Adipocyte (in vitro differentiated cells): ENCODE data around the gene ITPKB.
"Not testable (repeated sequence)": the region's sequence is repeated elsewhere in the genome, so short reads cannot be mapped to it uniquely, and the experiment has no call there.

Source experiments
- DNase-seq: peaks from one replicate; pipeline ENCODE4 v3.0.0-alpha.2; 2015; ENCODE audit warnings: low read depth
- H3K27me3 ChIP-seq: replicated peaks from 2 replicates; pipeline ENCODE4 v1.7.0; 2013; ENCODE audit warnings: mild to moderate bottlenecking, low read length, moderate library complexity; ENCODE audit not compliant: control insufficient read depth, insufficient read depth
- H3K36me3 ChIP-seq: 2 replicates; pipeline ENCODE4 v1.7.0; 2013; ENCODE audit warnings: low read length, mild to moderate bottlenecking, moderate library complexity; ENCODE audit not compliant: control insufficient read depth, insufficient read depth, severe bottlenecking
- H3K4me1 ChIP-seq: 2 replicates; pipeline ENCODE4 v1.7.0; 2013; ENCODE audit warnings: mild to moderate bottlenecking, low read length, moderate library complexity; ENCODE audit not compliant: control insufficient read depth, insufficient read depth
- H3K4me3 ChIP-seq: 2 replicates; pipeline ENCODE4 v1.7.0; 2013; ENCODE audit warnings: mild to moderate bottlenecking, low read length, moderate library complexity
- H3K9ac ChIP-seq: 2 replicates; pipeline ENCODE4 v1.7.0; 2013; ENCODE audit warnings: mild to moderate bottlenecking, low read length, moderate library complexity
- H3K9me3 ChIP-seq: 2 replicates; pipeline ENCODE4 v1.7.0; 2013; ENCODE audit warnings: mild to moderate bottlenecking, low read length, moderate library complexity; ENCODE audit not compliant: control insufficient read depth

The ITPKB gene

DNA sequence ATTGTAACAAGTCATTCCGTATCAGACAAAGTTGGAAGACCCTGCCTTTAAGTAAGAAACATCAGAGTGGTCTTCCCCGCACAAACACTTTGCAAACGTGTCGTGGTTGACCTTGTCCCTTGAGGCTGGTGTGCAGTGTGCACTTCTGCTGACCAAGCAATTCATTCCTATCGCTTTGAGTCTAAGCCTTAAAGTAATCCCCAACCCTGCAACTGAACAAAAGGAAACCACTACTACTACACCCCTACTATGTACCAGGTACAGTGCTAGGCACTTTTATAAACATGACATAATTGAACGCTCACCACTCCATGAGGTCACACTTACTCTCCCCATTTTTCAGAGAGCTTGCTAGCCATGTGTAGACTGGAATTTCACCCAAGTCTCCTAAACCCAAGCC lies 10.6 kb downstream of the ITPKB start:
- no peak for DNase-seq
- no peak overlapping the region for H3K9ac ChIP-seq
- peaks cover 33% of the 10 kb centered on the region for H3K4me1 ChIP-seq
- no peaks in the 10 kb centered on the region for H3K27me3 ChIP-seq
- H3K36me3 ChIP-seq = no peaks in the 10 kb centered on the region
- H3K4me3 ChIP-seq = no peak overlapping the region
- no peaks in the 10 kb centered on the region for H3K9me3 ChIP-seq

DNA sequence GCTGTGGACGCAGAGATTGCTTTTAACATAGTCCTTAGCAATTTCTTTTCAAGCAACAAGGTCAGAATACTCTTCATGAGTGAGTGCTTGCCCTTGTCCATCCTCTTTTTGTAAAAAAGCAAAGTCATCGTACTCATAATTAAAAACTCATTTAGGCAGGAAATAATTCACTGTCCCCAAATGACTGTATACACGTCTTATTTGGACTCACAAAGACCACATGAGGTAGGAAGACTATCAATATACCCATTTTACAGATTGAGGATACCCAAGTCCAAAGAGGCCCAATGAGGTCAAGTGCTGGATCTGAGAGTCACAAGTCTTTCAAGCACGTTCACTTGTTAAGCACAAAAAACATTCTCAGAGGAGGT lies 13.2 kb downstream of the ITPKB start:
- Histone ChIP-seq H3K9me3 (no peaks in the 10 kb centered on the region), H3K27me3 (no peaks in the 10 kb centered on the region), H3K4me1 (peaks cover 40% of the 10 kb centered on the region), H3K36me3 (no peaks in the 10 kb centered on the region), H3K9ac (no peak overlapping the region), H3K4me3 (no peak overlapping the region)
- DNase-seq = no peak

DNA sequence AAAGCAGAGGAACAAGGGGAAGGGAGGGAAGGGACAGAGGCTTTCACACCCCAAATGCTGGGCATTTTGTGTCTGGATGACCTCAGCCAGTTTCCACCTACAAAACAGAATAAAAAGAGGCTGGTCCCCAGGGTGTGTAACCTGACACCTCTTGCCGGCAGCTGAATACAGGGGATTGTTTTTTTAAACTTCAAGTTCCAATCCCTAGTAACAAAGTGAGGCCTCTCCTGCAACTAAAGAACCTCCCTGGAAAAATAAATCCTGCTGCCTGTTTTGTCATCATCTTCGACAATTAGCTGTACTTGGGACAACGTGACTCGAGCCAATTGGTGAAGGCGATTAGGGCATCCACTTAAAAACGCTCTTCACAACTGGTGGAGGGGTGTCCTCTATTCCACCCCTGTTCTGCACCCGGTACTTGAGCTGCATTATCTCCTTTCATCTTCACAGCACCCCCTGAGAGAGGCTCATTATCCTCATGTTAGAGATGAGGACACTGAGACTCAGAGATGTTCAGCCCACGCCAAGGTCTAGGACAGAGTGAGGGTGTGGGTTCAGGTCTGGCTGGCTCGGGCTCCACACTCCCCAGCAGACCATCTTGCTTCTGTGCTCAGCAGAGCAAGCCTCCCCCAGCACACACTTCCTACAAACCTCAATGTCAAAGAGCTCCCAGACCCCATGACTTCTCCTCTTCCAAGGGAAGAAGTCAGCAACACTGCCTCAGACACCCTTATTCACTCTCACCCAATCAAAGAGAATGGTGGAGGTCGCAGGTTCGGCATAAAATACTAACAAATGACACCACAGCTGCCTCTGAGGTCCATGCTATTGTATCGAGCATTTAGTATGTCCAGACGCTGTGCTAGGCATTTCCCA lies 15.2 kb downstream of the ITPKB start:
- Histone ChIP-seq H3K36me3 (no peaks in the 10 kb centered on the region), H3K4me1 (peaks cover 40% of the 10 kb centered on the region), H3K9me3 (no peaks in the 10 kb centered on the region), H3K4me3 (no peak overlapping the region), H3K27me3 (no peaks in the 10 kb centered on the region), H3K9ac (peak overlapping the region; percentile 30)
- peak; percentile 82 for DNase-seq

DNA sequence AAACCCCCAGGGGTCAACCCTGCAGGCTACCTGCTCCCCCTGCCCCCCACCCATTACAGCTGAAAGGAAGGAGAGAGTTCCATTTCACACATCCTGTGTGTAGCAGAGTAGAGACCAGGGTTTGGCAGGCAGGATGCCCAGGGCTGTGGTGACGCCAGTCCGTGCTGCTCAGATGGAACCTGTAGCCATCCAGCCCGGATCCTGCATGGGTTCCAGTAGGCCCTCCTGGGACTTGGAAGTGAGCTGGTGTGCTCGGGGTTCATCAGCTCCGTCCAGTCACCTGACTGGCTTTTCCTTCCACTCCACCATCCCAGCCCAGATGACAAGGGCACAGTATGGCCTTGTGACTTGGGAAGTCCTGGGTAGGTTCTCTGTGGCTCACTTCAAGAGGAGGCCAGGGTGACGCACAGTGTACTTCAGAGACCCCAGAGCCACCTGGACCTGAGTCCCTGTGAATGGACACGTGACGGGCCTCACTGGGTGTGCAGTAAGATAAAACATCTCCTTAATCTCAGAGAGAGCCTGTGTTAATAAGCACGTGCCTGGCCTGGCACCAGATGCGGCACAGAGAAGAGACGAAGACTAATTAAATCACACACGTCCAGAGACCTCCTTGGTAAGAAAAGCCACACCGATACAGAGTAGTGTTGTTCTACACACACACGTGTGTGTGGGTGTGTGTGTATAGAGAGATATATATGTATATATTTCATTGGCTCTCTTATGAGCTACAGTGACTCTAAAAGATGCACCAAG lies 16.0 kb downstream of the ITPKB start:
- no peak overlapping the region for H3K4me3 ChIP-seq
- no peaks in the 10 kb centered on the region for H3K27me3 ChIP-seq
- no peak for DNase-seq
- H3K9ac ChIP-seq = no peak overlapping the region
- no peaks in the 10 kb centered on the region for H3K36me3 ChIP-seq
- no peaks in the 10 kb centered on the region for H3K9me3 ChIP-seq
- H3K4me1 ChIP-seq = peaks cover 34% of the 10 kb centered on the region

DNA sequence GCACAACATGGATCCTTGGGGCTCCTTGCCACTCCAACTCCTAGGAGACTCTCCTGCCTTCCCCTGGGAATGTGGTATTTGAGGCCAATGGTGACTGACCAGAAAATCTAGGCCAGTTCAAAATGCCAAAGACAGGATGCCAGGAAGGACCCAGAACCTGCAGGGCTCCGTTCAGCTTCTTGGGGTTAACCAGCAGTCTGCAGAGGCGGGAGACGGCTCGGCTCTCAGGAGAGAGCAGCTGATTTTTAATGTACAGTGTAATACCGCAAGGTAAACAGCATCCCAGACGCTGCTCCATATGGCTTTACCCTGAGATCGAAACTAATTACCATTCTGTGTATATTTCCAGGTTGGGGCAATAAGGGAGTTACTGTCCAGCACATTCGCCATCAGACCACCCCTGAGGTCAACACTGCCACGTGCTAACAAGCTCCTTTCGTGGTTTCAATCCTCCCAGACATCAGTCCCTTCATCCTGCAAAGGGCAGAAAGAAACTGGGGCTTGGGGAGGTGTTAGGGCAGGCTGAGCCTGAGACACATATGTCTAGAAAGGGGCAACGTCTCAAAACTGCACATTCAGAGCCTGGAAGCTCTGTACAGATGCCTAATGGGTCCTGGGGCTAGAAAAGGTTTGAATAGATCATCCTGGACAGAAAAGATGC lies 16.7 kb downstream of the ITPKB start:
- no peaks in the 10 kb centered on the region for H3K36me3 ChIP-seq
- no peaks in the 10 kb centered on the region for H3K27me3 ChIP-seq
- peaks cover 32% of the 10 kb centered on the region for H3K4me1 ChIP-seq
- no peak for DNase-seq
- H3K9ac ChIP-seq = no peak overlapping the region
- H3K9me3 ChIP-seq = no peaks in the 10 kb centered on the region
- H3K4me3 ChIP-seq = no peak overlapping the region

DNA sequence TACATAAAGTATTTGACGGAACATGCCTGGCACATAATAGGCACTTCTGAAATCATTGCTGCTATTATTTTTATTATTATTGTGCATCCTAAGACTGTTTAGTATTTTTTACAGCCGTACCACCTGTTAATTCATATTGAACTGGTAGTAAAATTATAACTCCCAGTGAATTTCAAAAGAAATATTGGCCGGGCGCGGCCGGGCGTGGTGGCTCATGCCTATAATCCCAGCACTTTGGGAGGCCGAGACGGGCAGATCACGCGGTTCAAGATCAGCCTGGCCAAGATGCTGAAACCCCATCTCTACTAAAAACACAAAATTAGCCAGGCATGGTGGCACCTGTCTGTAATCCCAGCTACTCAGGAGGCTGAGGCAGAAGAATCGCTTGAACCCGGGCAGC lies 18.5 kb downstream of the ITPKB start:
- H3K27me3 ChIP-seq, DNase-seq, H3K9me3 ChIP-seq, H3K9ac ChIP-seq, H3K36me3 ChIP-seq, H3K4me3 ChIP-seq: not testable (repeated sequence)
- peaks cover 27% of the 10 kb centered on the region for H3K4me1 ChIP-seq

DNA sequence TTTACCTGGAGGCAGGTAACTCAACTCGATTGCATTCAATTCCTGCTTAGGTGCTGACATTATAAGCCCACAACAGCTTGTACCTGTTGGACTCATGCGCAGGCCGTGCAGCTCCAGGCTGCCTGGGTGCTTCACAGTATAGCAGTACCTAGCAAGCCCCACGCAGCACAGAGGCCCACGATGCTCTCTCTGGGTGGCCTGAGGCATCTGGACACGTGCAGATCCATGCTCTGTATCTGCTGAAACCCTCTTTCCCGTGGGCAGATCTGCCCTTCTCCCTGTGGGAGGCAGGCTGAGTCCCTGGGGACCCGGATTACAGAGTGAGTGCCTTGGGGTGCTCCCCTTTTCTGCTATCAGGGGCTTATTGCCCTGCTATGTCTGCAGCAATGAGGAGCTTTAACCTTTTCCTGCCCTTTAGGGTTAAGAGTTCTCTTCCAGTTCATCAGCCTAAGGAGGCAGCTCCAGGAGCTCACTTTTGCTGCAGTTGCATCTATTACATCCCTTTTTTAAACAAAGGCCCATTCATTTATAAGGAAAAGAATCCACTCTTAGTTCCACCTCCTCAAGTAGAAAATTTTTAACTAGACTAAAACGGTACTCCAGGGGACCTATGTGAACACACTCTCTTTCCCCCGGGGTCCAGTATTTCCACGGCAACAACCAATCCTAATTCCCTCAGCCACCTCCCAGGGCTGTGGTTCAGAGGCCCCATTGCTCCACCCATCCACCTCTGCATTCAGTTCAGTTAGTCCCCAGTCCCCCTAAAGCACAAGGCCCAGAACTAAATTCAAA lies 19.3 kb downstream of the ITPKB start:
- Histone ChIP-seq H3K4me1 (peaks cover 20% of the 10 kb centered on the region), H3K9ac (no peak overlapping the region), H3K36me3 (no peaks in the 10 kb centered on the region), H3K4me3 (no peak overlapping the region), H3K9me3 (no peaks in the 10 kb centered on the region), H3K27me3 (no peaks in the 10 kb centered on the region)
- no peak for DNase-seq

DNA sequence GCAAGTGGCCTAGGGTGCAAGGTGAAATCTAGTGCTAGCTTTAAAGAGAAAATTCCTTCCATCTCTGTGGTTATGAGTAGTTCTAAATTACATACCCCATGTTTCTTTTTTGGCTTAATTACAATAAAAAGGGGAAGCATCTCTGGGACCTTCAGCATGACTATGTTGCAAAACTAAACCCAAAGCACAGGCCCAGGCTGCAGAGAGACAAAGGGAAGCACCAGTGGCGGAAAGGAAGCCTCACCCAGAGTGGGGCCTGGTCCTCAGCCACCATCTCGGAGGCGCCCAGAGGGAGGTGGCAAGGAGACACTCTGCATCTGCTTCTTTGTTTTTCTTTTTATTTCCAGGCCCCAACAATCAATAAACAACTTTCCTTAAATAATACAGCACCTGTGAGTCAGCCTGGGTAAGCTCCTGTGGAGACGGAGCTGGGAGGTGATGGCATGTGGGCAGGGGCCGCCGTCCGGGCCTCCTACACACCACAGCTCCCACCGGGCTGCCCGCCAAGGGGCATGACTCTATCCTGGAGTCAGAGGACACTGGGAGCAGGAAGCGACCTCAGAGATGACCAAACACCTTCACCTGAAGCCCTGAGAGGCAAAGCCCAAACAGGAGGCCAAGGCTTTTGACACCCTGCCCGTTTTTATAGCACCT lies 21.7 kb downstream of the ITPKB start:
- no peak overlapping the region for H3K9ac ChIP-seq
- no peaks in the 10 kb centered on the region for H3K9me3 ChIP-seq
- H3K4me1 ChIP-seq = no peaks in the 10 kb centered on the region
- no peak overlapping the region for H3K4me3 ChIP-seq
- no peak for DNase-seq
- no peaks in the 10 kb centered on the region for H3K27me3 ChIP-seq
- H3K36me3 ChIP-seq = no peaks in the 10 kb centered on the region

DNA sequence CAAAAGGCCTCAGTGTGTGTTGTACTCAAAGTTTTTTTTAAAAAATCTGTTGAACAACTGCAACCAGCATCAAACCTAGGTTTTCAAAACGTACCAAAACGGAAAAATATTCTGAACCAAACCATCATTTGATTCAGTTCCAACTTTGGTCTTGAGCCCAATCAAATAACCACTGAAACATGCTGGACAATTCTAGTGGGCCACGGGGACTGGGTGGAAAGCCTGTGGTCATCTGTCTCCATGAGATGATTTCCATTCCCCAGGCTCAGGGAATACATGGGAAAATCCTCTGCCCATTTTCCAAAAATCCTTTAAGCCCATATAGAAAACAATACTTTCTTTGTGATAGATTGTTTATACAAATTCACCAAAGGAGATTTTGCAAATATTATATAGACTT lies 22.5 kb downstream of the ITPKB start:
- no peak overlapping the region for H3K4me3 ChIP-seq
- no peaks in the 10 kb centered on the region for H3K9me3 ChIP-seq
- no peak overlapping the region for H3K9ac ChIP-seq
- no peak for DNase-seq
- no peaks in the 10 kb centered on the region for H3K27me3 ChIP-seq
- no peaks in the 10 kb centered on the region for H3K4me1 ChIP-seq
- no peaks in the 10 kb centered on the region for H3K36me3 ChIP-seq

DNA sequence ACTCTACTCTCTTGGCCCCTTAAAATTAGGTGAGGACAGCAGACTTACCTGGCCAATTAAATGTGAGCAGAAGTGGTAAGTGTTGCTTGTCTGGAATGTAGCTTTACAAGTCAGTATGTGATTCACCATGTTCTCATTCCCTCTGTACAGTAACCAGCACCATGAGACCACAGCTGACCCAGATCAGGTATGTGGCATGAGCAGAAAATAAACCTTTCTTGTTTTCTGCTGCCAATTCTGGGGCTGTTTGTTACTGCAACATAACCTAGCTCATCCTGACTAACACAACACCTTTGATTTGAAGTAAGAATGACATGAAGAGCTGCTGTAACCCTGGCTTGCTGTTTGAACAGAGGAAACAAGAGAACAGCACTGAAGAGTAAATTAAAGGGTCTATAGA lies 24.9 kb downstream of the ITPKB start:
- Histone ChIP-seq H3K4me3 (no peak overlapping the region), H3K27me3 (no peaks in the 10 kb centered on the region), H3K4me1 (no peaks in the 10 kb centered on the region), H3K9me3 (no peaks in the 10 kb centered on the region), H3K9ac (no peak overlapping the region), H3K36me3 (no peaks in the 10 kb centered on the region)
- DNase-seq = no peak
